G401.6 (cell line): Measurements from ENCODE around the gene BABAM2.

Experiments used
- FAIRE-seq: peaks from 2 replicates; lab custom pipeline; 2012; peaks lifted over from hg19 to GRCh38; lab: Jason Lieb, UNC

The BABAM2 gene

GRCh38 chr2:28348921-28349320 lies 458.4 kb downstream of the BABAM2 start:
- no peak for FAIRE-seq

GRCh38 chr2:28349546-28350165 lies 459.1 kb downstream of the BABAM2 start:
- no peak for FAIRE-seq

GRCh38 chr2:28350196-28350595 lies 459.7 kb downstream of the BABAM2 start:
- no peak for FAIRE-seq

GRCh38 chr2:28350791-28351285 lies 460.3 kb downstream of the BABAM2 start:
- FAIRE-seq = no peak

- no peak for FAIRE-seq
These were observed 461.1 kb downstream of the BABAM2 start for GRCh38 chr2:28351621-28352020.

GRCh38 chr2:28352104-28352503 lies 461.6 kb downstream of the BABAM2 start:
- no peak for FAIRE-seq

GRCh38 chr2:28352610-28353195 lies 462.2 kb downstream of the BABAM2 start:
- FAIRE-seq = no peak

GRCh38 chr2:28354920-28355520 lies 464.5 kb downstream of the BABAM2 start:
- no peak for FAIRE-seq

GRCh38 chr2:28355521-28356094 lies 465.1 kb downstream of the BABAM2 start:
- FAIRE-seq = no peak

GRCh38 chr2:28356095-28356911 lies 465.8 kb downstream of the BABAM2 start:
- FAIRE-seq = no peak

- no peak for FAIRE-seq
These were observed 466.5 kb downstream of the BABAM2 start for GRCh38 chr2:28357055-28357454.

- no peak for FAIRE-seq
These were observed 467.6 kb downstream of the BABAM2 start for GRCh38 chr2:28357948-28358667.

- FAIRE-seq = no peak
These were observed 468.2 kb downstream of the BABAM2 start for GRCh38 chr2:28358668-28359201.

GRCh38 chr2:28359222-28360057 lies 468.9 kb downstream of the BABAM2 start:
- FAIRE-seq = no peak

GRCh38 chr2:28360058-28360717 lies 469.7 kb downstream of the BABAM2 start:
- FAIRE-seq = no peak

- no peak for FAIRE-seq
These were observed 470.3 kb downstream of the BABAM2 start for GRCh38 chr2:28360718-28361293.

GRCh38 chr2:28361991-28362710 lies 471.6 kb downstream of the BABAM2 start:
- FAIRE-seq = no peak

- FAIRE-seq = no peak
These were observed 472.5 kb downstream of the BABAM2 start for GRCh38 chr2:28362991-28363521.
